ENCODE measurements around the gene RIPK3.
"Not testable (repeated sequence)": the region's sequence is repeated elsewhere in the genome, so short reads cannot be mapped to it uniquely, and the experiment has no call there.

The RIPK3 gene

GRCh38 chr14:24332268-24332993 lies 7.4 kb downstream of the RIPK3 start:
- peak; percentile 93 for DNase-seq (ENCODE audit: low spot score)
- peak; percentile 52 for TF ChIP-seq CTCF (IDR thresholded peaks at IDR 0.05; ENCODE audit: extremely low read depth, missing control alignments)

- DNase-seq (ENCODE audit: low spot score) = no peak
These were observed 8.0 kb downstream of the RIPK3 start for GRCh38 chr14:24331731-24332267.

GRCh38 chr14:24330973-24331674 lies 8.7 kb downstream of the RIPK3 start:
- no peak for DNase-seq (ENCODE audit: low spot score)
- no peak for TF ChIP-seq CTCF (IDR thresholded peaks at IDR 0.05; ENCODE audit: extremely low read depth, missing control alignments)

More at GRCh38 chr14:24331731-24332267, 8.0 kb downstream of the RIPK3 start:
- TF ChIP-seq CTCF (IDR thresholded peaks at IDR 0.05; ENCODE audit: extremely low read depth, missing control alignments) = no peak

- no peak for TF ChIP-seq CTCF (IDR thresholded peaks at IDR 0.05; ENCODE audit: extremely low read depth, missing control alignments)
- no peak for DNase-seq (ENCODE audit: low spot score)
These were observed 10.1 kb downstream of the RIPK3 start for GRCh38 chr14:24329736-24330135.

- no peak for DNase-seq (ENCODE audit: low spot score)
- no peak for TF ChIP-seq CTCF (IDR thresholded peaks at IDR 0.05; ENCODE audit: extremely low read depth, missing control alignments)
These were observed 10.6 kb downstream of the RIPK3 start for GRCh38 chr14:24329073-24329663.

GRCh38 chr14:24327914-24328313 lies 11.9 kb downstream of the RIPK3 start:
- peak; percentile 40 for TF ChIP-seq CTCF (IDR thresholded peaks at IDR 0.05; ENCODE audit: extremely low read depth, missing control alignments)
- not testable (repeated sequence) for DNase-seq (ENCODE audit: low spot score)

- TF ChIP-seq CTCF (IDR thresholded peaks at IDR 0.05; ENCODE audit: extremely low read depth, missing control alignments) = no peak
- DNase-seq (ENCODE audit: low spot score) = no peak
These were observed 12.5 kb downstream of the RIPK3 start for GRCh38 chr14:24327303-24327702.

All from GM20000 (cell line).